Stomach (tissue), 4 donors: ENCODE data around the gene ZBTB3.

ENCODE experiments used
- POLR2A ChIP-seq, 4 donors: fragments of 450-650 bp; IDR thresholded peaks; one replicate each; pipeline ENCODE4 v1.6.1; 2016; ENCODE audit warnings: antibody characterized with exemption in 4 of 4, control low read depth in 2 of 4, mild to moderate bottlenecking in 1 of 4, moderate library complexity in 1 of 4
- TF ChIP-seq, protein P1 (sequence below), 7 experiments: fragments of 450-650 bp in 4 of 7; fragments of 200-600 bp in 3 of 7; sonication (generic) in 3 of 7; IDR thresholded peaks; one replicate each; pipeline ENCODE4 v1.5.1; 2016 to 2019; ENCODE audit warnings: antibody characterized with exemption in 7 of 7, control low read depth in 2 of 7, mild to moderate bottlenecking in 1 of 7

DNA sequence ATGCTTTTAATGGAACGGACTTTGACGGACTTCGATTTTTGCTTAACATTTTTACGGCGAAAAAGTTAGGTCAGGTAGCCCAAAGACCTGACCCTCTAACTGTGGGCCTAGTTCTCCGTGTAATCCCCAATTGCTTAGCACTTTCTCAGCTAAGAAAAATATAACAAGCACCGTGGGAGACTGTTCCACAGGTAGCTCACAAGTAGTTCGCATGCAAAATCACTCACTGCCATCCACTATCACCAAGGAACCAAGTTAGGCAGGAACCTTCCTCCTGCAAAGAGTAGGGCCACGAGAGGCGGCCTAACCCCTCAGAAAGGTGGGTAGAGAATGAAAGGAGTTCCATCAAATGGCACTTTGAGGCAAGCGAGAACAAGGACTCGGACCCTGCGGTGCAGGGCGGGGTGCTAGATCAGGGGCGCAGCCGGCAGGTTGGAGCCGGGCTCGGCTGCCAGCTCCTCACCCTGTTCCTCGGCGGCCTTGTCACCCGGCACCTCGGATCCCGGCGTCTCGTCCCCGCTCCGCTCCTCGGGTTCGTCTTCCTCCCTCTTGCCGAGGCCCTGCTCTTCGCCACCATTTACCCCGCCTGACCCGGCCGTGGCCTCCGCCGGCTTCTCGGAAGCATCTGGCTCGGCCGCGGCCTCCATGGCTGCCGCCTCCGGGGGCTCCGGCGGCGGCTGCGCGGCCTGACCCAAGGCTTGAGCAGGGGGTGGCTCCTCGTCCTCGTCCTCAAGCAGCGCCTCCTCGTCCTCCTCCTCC, 27.6 kb downstream of the ZBTB3 start:
- TF ChIP-seq, protein P1, sequence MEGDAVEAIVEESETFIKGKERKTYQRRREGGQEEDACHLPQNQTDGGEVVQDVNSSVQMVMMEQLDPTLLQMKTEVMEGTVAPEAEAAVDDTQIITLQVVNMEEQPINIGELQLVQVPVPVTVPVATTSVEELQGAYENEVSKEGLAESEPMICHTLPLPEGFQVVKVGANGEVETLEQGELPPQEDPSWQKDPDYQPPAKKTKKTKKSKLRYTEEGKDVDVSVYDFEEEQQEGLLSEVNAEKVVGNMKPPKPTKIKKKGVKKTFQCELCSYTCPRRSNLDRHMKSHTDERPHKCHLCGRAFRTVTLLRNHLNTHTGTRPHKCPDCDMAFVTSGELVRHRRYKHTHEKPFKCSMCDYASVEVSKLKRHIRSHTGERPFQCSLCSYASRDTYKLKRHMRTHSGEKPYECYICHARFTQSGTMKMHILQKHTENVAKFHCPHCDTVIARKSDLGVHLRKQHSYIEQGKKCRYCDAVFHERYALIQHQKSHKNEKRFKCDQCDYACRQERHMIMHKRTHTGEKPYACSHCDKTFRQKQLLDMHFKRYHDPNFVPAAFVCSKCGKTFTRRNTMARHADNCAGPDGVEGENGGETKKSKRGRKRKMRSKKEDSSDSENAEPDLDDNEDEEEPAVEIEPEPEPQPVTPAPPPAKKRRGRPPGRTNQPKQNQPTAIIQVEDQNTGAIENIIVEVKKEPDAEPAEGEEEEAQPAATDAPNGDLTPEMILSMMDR (IDR thresholded peaks at IDR 0.05) = no peak
- TF ChIP-seq POLR2A (IDR thresholded peaks at IDR 0.05) = no peak
